ENCODE results near the gene BRD7.

Gene BRD7

DNA sequence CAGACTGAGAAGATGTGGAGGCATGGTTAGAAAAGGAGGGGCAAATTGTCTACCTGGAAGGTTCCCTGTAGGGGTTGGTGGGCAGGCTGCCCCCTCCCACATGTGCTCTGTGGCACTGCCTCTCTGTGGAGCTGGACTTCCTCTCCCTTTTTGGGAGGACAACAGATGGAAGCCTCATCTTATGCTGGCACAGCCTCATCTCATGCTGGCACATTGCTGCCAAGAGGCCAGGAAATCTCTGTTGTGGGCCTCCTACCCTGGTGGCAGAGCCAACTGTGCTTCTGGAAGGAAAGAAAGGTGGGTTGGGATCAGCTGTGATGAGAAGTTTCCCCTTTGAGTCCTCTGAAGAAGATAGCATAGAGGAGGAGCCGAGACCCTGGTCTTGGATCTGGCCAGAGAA lies 19.7 kb upstream of the BRD7 start:
- DNase-seq = no peak

DNA sequence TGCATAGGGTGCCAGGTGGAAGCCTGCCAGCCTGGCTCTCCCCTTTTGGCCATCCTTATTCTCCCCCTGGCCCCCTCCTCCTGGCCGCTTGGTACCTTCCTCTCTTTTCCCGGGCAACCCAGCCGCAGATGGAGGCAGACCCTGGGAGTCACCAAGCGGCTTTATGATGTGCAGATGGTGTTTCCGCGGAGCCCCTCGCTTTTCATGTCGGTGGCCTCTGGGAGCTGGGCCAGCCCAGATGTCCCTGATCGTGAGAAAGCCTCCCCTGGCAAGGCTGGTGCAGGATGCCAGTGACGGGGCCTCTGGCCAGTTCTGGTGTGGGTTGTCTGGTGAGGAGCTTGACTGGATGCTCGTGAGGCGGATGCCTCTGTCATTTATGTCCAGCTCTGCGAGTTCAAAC lies 18.0 kb upstream of the BRD7 start:
- DNase-seq = no peak

GRCh38 chr16:50386139-50386538 lies 17.4 kb upstream of the BRD7 start:
- DNase-seq = no peak

DNA sequence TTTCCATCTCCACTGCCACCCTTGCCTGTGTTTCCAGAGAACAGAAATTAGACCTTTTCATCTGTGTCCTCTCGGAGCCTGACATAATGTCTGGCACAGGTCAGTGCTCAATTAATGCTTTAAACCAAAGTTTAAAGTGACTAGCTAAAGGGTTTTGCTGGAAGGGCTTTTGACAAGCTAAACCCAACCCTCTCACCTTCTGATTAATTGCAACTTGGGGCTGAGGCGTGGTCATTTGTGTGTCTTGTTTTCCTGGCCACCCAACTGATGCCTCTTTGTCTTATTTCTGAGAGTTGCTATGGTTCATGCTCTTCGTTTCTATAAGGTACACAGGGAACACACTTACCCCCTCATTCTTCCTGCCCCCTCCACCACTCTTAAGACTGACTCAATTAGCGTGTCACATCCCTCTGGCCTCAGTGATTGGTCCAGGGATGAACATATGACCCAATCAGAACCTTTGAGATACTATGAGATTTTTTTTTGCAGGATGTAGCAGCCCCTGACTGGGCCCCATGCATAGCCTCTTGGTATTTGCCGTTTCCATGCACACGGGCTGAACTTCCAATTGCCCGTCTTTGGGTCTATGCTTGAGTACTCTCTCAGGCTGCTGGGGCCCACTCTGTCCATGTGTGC lies 15.8 kb upstream of the BRD7 start:
- no peak for DNase-seq

DNA sequence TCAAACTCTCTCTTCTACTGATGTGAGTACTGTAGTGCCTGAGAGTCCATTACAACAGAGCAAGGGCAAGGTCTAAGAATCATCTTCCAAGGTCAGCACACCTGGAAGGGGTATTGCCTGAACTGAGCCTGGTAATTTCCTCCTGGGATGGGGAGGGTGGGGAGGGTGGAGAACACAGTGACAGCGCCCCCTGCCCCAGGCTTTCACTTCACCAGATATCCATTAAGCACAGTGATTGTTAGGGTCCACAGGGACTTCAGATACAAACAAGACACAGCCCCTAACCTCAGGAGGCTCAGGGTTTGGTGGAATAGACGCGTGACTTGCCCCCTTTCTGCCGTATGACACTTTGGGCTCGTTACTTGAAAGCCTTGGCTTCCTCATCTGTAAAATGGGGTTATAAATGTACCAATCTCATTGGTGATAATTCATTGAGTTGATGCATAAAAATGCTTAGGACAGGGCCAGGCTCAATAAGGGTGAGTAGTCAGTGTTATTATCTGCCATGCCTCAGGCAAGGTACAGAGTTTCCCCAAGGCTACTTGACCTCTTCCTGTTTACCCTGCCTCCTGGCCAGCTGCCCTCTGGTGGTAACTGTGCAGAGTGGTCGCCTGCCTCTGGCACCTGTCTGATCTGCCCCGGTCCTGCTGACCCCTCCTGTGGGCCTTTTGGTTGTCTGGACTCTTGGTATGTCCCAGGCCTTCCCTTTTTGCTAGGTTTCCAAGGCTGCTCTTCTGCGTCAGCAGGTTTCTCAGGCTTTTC lies 13.1 kb upstream of the BRD7 start:
- DNase-seq = no peak

DNA sequence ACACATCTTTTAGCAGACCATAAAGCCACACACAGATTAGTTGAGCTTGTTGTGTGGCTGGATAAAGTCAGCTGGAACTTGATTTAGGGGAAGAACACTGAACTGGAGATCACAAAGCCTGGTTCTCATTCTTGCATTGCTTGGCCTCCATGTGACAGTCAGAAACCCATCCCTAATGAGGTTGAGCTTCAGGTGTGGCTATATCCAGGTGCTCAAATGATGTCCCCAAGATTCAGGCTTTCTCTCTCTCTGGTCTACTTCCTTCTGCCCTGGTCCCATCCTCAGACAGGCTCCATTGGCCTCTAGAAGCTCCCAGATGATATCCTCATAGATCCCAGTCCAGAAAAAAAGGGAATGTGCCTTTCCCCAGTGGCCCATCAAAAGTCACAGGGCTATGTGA lies 9.6 kb upstream of the BRD7 start:
- no peak for DNase-seq

GRCh38 chr16:50377001-50377400 lies 8.2 kb upstream of the BRD7 start:
- DNase-seq = no peak

DNA sequence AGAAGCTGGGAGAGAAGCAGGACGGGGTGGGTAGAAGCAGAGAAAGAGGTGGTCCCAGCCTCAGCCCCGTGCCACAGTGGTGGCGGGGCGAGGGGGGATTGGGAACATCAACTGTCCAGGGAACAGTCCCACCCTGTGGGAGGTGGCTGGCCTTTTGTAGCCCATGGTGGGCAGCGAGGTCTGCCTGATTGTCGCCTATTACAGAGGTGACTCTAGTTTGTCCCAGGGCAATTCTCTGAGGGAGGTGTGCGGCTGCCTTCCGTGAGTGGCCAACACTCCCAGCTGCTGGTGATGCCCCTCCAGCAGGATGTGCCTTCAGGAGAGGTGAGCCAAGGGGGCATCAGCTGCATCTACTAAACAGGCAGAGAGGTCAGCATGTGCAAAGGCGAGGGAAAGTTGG lies 5.0 kb upstream of the BRD7 start:
- no peak for DNase-seq

GRCh38 chr16:50373345-50373701 lies 4.5 kb upstream of the BRD7 start:
- DNase-seq = no peak

DNA sequence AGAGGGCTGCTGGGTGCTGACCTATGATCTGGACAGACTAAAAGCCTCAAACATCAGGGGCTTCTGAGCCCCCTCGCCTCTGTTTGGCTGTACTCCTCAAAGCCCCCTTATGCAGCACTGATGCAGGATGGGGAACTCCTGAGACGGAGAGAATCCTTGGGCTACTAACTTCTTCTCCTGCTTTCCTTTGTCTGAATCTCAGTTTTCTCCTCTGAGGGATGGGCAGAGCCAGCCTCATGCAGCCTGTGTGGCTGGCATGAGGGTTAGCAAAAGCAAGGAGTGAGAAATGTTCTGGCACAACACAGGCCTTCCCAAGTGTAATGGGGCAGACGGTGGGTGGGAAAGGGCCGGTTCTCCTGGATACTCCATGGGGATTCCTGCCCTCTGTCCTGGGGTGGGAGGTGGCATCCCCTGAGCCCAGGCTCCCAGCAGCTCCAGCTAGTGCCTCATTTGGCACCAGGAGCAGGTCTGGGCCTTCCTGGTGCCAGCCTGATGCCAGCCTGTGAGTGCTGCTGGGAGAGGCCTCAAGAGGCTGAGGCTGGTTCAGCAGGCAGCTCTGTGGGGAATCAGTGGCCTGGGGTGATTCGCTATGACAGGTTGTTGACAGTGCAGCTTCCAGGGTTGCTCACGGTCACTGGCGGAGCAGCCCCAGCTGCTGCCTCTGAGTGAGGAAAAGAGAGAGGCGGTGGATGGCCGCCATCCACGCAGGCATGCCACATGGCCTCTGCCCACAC lies 4.0 kb upstream of the BRD7 start:
- DNase-seq = no peak

GRCh38 chr16:50371936-50372595 lies 3.3 kb upstream of the BRD7 start:
- no peak for DNase-seq

GRCh38 chr16:50371036-50371716 lies 2.4 kb upstream of the BRD7 start:
- no peak for DNase-seq

DNA sequence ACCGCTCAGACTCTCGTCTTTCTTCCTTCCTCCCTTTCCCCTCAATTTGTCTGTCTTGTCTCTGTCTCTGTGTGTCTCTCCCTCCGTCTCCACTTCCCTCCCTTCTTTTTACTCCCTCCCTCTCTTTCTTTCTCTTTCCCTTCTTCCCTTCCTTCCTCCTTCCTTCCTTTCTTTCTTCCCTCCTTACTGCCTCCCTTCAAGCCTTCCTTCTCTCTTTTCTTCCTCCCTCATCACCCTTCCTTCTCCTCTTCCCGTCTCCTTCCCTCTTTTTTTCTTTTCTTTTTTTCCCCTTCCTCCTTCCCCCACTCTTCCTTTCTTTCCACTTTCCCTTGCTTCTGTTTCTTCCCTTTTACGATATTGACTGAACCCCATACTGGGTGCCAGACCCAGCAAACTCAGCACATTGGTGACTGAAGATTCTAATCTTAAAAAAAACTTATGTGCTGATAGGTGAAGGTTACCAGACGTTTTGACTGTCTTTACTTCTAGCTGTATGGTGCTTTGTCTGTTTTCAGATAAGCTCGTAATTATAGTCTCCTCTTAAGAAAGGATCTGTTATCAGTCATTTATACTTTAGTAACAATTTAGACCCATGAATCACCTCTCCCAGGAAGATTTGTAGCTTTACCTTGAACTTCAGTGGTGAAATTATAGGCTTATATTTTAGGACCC lies 481 bp upstream of the BRD7 start:
- no peak for DNase-seq

DNA sequence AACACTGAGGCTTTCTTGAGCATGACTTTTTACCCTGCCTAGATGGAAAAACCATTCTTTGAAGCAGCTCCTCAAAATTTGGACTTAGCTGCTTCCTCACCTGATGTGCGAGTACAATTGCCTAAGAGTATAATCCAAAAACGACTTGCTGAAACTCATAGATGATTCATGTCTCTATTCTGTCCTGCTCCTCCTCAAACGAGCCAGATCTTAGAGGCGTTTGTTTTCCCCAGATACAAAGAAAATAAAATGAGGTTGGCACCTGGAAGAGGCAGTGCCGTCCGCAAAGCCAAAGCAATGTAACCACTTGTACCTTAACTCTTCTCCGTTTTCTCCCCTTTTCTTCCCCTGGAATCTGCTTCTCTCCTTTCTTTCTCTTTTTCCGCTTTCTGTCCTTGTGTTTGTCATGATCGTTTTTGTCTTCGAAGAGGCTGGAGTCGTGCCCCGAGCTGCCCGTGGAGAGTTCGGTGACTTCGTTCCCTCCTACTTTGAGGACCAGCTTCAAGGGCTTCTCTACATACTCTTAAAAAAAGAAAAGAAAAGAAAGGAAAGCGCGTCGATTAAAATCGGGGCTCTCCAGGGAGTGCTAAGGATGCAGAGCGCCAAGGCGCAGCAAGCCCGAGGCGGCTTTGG lies 895 bp downstream of the BRD7 start:
- DNase-seq = no peak

- DNase-seq = no peak
Measured at GRCh38 chr16:50365791-50366575, 2.8 kb downstream of the BRD7 start.

DNA sequence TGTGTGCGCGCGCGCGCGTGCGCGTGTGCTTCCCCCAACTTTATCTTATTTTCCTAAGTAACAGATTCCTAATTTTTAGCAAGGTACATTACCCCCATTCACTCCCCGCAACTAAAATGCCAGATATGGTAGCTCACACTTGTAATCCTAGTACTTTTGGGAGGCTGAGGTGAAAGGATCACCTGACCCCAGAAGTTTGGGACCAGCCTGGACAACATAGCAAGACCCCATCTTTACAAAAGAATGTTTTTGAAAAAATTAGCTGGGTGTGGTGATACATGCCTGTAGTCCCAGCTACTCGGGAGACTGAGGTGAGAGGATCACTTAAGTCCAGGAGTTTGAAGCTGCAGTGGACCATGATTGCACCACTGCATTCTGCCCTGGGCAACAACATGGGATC lies 5.1 kb downstream of the BRD7 start:
- no peak for DNase-seq

DNA sequence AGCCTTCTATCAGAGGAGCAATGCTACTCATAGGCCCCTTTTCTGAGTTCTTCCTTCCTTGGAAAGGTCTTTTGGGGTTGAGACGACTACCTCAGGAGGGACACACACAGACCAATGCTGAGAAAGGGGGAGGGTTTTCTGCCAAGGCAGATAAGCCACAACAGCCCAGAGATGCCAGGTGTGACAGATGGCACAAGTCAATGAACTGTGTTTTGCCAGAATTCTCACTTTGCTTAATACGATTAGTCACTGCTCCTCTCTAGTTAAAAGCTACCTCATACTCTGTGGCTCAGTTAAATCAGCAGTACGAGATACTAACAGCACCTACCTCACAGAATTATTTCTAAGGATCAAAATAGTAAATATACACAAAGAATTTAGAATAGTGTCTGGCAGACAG lies 8.0 kb downstream of the BRD7 start:
- no peak for DNase-seq

- no peak for DNase-seq
Measured at GRCh38 chr16:50360033-50360778, 8.6 kb downstream of the BRD7 start.

GRCh38 chr16:50359626-50360025 lies 9.2 kb downstream of the BRD7 start:
- DNase-seq = no peak

All from NCI-H187 (cell line).